Colonic mucosa (tissue), 4 donors: ENCODE results near the gene ASIC3. TPM values are rescaled to one million over a fixed set of nuclear protein-coding genes. Genes with fewer than 3 reads are reported as not detected.

Experiments used
- DNase-seq: peaks from one replicate; pipeline ENCODE4 v3.0.0-alpha.2; 2020
- H3K27ac ChIP-seq: fragments of 200-600 bp; one replicate; pipeline ENCODE4 v1.8.0; 2021
- H3K27me3 ChIP-seq: fragments of 200-600 bp; one replicate; pipeline ENCODE4 v1.8.0; 2021
- H3K36me3 ChIP-seq: fragments of 200-600 bp; one replicate; pipeline ENCODE4 v1.8.0; 2021
- H3K4me1 ChIP-seq: fragments of 200-600 bp; one replicate; pipeline ENCODE4 v1.8.0; 2021; ENCODE audit warnings: mild to moderate bottlenecking
- H3K4me3 ChIP-seq: fragments of 200-600 bp; one replicate; pipeline ENCODE4 v1.8.0; 2021
- H3K9ac ChIP-seq, 2 donors: one replicate each; pipeline ENCODE4 v1.7.0; 2013; ENCODE audit warnings: control low read depth in 2 of 2, low read depth in 2 of 2, low read length in 2 of 2
- H3K9me3 ChIP-seq: fragments of 200-600 bp; one replicate; pipeline ENCODE4 v1.8.0; 2021
- CTCF ChIP-seq: fragments of 200-600 bp; IDR thresholded peaks from one replicate; pipeline ENCODE4 v1.8.0; 2022; ENCODE audit warnings: antibody characterized with exemption, mild to moderate bottlenecking
- intact Hi-C: fragments of 100-400 bp; cut with DNase I; formaldehyde crosslinking; loops from one replicate; pipeline ENCODE4 v1.14.1; 2022
- total RNA-seq, 2 donors: library from RNA; stranded (reverse); fragmentation: NEBNext Ultra II Directional in 1 of 2; extraction: Animal tissue kit (Norgen Biotek cat#: 25700) in 1 of 2; gene quantifications; one replicate each; pipeline ENCODE4 v1.2.1, GENCODE V29; 2021
- donor health status: healthy.
- donor health status: DM: no; HTN: no; CAD: no.
- donor health status: DM: no; HTN: no; CAD: no.

The ASIC3 gene
- total RNA-seq, 2 donors from 2014 or later = 1.0 to 2.2 TPM

DNA sequence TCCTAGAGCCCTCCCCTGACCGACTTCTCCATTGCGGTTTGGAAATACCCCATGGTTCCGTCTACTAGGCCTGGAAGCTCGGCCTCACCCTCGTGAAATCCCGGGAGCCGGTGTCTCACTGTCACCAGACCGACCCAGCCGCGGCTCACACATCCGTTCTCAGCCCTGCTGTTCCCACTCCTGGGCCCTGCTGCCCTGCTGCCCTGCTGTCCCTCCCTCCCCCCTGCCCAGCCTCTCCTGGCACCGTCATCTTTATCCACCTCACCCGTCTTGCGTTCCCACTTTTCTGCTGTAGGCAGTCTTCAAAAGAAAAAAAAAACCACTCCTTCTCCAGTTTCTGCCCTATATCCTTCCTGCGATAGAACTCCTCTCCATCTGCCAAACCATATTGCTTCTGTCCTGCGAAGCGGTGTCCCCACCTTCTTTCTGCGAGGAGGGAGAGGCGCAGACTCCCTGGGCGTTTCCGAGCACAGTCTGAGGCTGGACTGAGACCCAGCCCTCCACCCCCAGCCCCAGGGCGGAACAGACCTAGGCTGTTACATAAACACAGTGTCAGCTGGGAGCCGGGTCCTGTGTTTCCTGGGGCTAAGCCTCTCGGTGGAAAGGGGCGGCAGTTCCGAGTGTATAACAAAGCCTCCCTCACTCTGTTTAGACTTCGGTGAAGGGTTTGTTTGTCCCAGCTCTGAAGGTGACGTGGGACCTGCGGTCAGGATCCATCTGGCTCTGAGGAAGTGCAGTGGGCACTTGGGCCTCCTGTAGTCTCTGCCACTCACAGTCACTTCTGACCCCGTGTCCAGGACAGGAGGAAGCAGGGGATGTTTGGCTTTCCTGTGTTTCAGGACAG, 40.7 kb downstream of the ASIC3 start:
- Histone ChIP-seq H3K9ac (peak overlapping the region; percentile 57 to 92), H3K4me1 (peaks cover 9% of the 10 kb centered on the region), H3K9me3 (no peaks in the 10 kb centered on the region), H3K27ac (peak overlapping the region; percentile 77), H3K4me3 (no peak overlapping the region), H3K36me3 (no peaks in the 10 kb centered on the region), H3K27me3 (no peaks in the 10 kb centered on the region)
- intact Hi-C loops = no loop called here
- DNase-seq = peak; percentile 54
- TF ChIP-seq CTCF = no peak

- no peaks in the 10 kb centered on the region for H3K9me3 ChIP-seq
- TF ChIP-seq CTCF = no peak
- peaks cover 9% of the 10 kb centered on the region for H3K4me1 ChIP-seq
- H3K27ac ChIP-seq = peak overlapping the region; percentile 77
- intact Hi-C loops = no loop called here
- peak overlapping the region; percentile 57 to 92 for H3K9ac ChIP-seq
- H3K36me3 ChIP-seq = no peaks in the 10 kb centered on the region
- no peak for DNase-seq
- no peak overlapping the region for H3K4me3 ChIP-seq
- H3K27me3 ChIP-seq = no peaks in the 10 kb centered on the region
Measured at GRCh38 chr7:151089893-151090730, 41.8 kb downstream of the ASIC3 start.

DNA sequence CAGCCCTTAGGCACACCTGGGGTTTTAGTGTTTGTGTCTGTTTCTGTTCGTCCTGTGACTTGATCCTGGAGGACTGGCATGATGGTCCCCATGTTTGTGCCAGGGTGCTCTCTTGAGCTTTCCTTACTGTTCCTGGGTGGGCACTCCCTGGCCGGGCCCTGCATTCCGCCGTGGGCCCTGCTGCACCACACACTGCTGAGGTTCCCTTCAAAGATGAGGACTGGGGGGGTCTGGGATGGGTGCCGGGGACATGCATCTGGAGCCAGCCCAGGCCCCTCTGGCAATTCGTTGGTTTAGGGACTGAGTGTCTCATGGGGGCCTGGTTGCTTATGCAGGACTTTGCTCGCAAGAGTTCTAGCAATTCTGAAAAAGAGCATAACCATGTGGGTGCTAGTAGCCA, 42.7 kb downstream of the ASIC3 start:
- no peak overlapping the region for H3K9ac ChIP-seq
- H3K27ac ChIP-seq = no peak overlapping the region
- intact Hi-C loops = no loop called here
- TF ChIP-seq CTCF = no peak
- no peak for DNase-seq
- no peak overlapping the region for H3K4me3 ChIP-seq
- no peaks in the 10 kb centered on the region for H3K36me3 ChIP-seq
- H3K27me3 ChIP-seq = no peaks in the 10 kb centered on the region
- H3K9me3 ChIP-seq = no peaks in the 10 kb centered on the region
- H3K4me1 ChIP-seq = peaks cover 9% of the 10 kb centered on the region

DNA sequence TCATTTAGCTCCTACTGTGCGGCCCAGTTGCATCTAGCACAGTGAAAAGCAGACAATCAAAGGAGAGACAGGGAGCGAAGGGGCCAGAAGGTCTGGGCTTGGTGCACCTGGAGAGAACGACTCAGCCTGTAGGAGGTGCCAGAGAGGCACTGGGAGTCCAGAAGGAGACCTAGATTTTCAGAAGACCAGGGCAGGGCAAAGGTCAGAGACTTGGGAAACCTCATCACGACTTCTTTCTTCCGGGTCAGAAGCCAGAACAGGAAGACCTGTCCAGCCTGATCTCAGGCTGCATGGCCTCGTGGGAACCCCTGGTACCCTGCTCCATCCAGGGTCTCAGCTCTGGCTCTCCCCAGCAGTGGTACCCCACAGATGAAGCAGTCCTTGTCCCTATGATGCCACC, 43.1 kb downstream of the ASIC3 start:
- Histone ChIP-seq H3K4me1 (peaks cover 9% of the 10 kb centered on the region), H3K27ac (no peak overlapping the region), H3K9ac (no peak overlapping the region), H3K27me3 (no peaks in the 10 kb centered on the region), H3K4me3 (no peak overlapping the region), H3K9me3 (no peaks in the 10 kb centered on the region), H3K36me3 (no peaks in the 10 kb centered on the region)
- intact Hi-C loops = no loop called here
- peak; percentile 53 for TF ChIP-seq CTCF
- DNase-seq = peak; percentile 78

DNA sequence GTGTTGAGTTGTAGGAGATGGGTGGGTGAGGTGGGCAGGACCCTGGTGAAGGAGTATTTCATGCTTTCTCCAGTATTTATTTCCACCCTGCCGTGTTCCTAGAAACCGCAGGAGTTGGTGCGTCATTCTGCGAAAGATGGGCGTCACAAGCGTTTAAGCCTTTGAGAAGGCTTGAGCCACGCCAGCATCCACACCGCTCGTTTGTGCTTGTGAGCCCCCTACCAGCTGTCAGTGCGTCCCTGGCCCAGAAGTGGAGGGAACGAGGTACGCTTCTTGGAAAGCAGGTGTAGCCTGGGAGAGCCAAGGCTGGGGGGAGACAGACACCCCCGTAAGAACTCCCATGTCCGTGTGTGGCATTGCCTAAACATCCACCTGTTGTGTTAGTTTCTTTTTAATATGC, 43.7 kb downstream of the ASIC3 start:
- Histone ChIP-seq H3K9ac (no peak overlapping the region), H3K36me3 (no peaks in the 10 kb centered on the region), H3K9me3 (no peaks in the 10 kb centered on the region), H3K27me3 (no peaks in the 10 kb centered on the region), H3K4me1 (peaks cover 9% of the 10 kb centered on the region), H3K4me3 (no peak overlapping the region), H3K27ac (no peak overlapping the region)
- intact Hi-C loops = no loop called here
- TF ChIP-seq CTCF = no peak
- no peak for DNase-seq
